ENCODE measurements around the gene FTSJ3.

Gene FTSJ3

GRCh38 chr17:63783522-63783921 is 43.9 kb downstream of the FTSJ3 start:
- no peak overlapping the region for H3K4me3 ChIP-seq (replicated peaks in 1 of 2; ENCODE audit: low read depth in 2 of 2, low read length in 2 of 2)
- no peak for TF ChIP-seq CTCF (IDR thresholded peaks at IDR 0.05; ENCODE audit: low read depth, low read length)
- no peak for DNase-seq (ENCODE audit: low read depth in 2 of 2)

- TF ChIP-seq CTCF (IDR thresholded peaks at IDR 0.05; ENCODE audit: low read depth, low read length): no peak
- DNase-seq (ENCODE audit: low read depth in 2 of 2): no peak
- H3K4me3 ChIP-seq (replicated peaks in 1 of 2; ENCODE audit: low read depth in 2 of 2, low read length in 2 of 2): no peak overlapping the region
Measured at GRCh38 chr17:63780928-63781327, 46.5 kb downstream of the FTSJ3 start.

GRCh38 chr17:63780507-63780906 is 47.0 kb downstream of the FTSJ3 start:
- DNase-seq (ENCODE audit: low read depth in 2 of 2): peak in 1 of 2 donors; percentile 27
- H3K4me3 ChIP-seq (replicated peaks in 1 of 2; ENCODE audit: low read depth in 2 of 2, low read length in 2 of 2): no peak overlapping the region

GRCh38 chr17:63775420-63775819 is 52.0 kb downstream of the FTSJ3 start:
- DNase-seq (ENCODE audit: low read depth in 2 of 2): peak; percentile 7 to 11
- peak overlapping the region; percentile 60 to 94 for H3K4me3 ChIP-seq (replicated peaks in 1 of 2; ENCODE audit: low read depth in 2 of 2, low read length in 2 of 2)
- no peak for TF ChIP-seq CTCF (IDR thresholded peaks at IDR 0.05; ENCODE audit: low read depth, low read length)

More at GRCh38 chr17:63780507-63780906, 47.0 kb downstream of the FTSJ3 start:
- TF ChIP-seq CTCF (IDR thresholded peaks at IDR 0.05; ENCODE audit: low read depth, low read length): no peak

GRCh38 chr17:63774969-63775265 is 52.5 kb downstream of the FTSJ3 start:
- peak; percentile 20 to 30 for DNase-seq (ENCODE audit: low read depth in 2 of 2)
- no peak for TF ChIP-seq CTCF (IDR thresholded peaks at IDR 0.05; ENCODE audit: low read depth, low read length)
- peak overlapping the region; percentile 60 to 94 for H3K4me3 ChIP-seq (replicated peaks in 1 of 2; ENCODE audit: low read depth in 2 of 2, low read length in 2 of 2)

GRCh38 chr17:63774141-63774968 is 53.1 kb downstream of the FTSJ3 start, which contains the start of gene DDX42:
DDX42 (plus strand) TSS chr17:63774170; CDS start chr17:63787050, 12,880 bp downstream.
- TF ChIP-seq CTCF (IDR thresholded peaks at IDR 0.05; ENCODE audit: low read depth, low read length): peak; percentile 13
- DNase-seq (ENCODE audit: low read depth in 2 of 2): peak; percentile 69
- H3K4me3 ChIP-seq (replicated peaks in 1 of 2; ENCODE audit: low read depth in 2 of 2, low read length in 2 of 2): peak within 1 kb of the TSS; percentile 60 to 94
